IMR-90 (cell line): Measurements from ENCODE around the gene RASGEF1C. TPM values are rescaled to one million over a fixed set of nuclear protein-coding genes. Genes with fewer than 3 reads are reported as not detected.

Source experiments
- ATAC-seq: fragments of 200-7000 bp; cut with Tn5 transposase; 2 replicates; pipeline ENCODE4 v1.9.1; 2020; ENCODE audit warnings: low read depth, mild to moderate bottlenecking, moderate library complexity
- BruUV-seq: library from RNA; stranded (reverse); fragments of 400-500 nt; replicated peaks from 2 replicates; lab custom pipeline; 2021; lab: Mats Ljungman, UMichigan
- CTCF ChIA-PET: fragments of 300-600 bp; formaldehyde crosslinking; extraction: SDS; loops from one replicate; lab custom pipeline; 2021; ENCODE audit warnings: antibody characterized with exemption; lab: Yijun Ruan, JAX
- POLR2A ChIA-PET: fragments of 300-600 bp; sonication (Branson Sonifier 250); formaldehyde crosslinking; loops from one replicate; lab custom pipeline; 2022; ENCODE audit warnings: antibody characterized with exemption; ENCODE audit not compliant: unreplicated experiment; lab: Charles Lee
- DNase-seq: peaks from one replicate; pipeline ENCODE4 v3.0.0; 2013
- H2AFZ ChIP-seq: replicated peaks from 2 replicates; pipeline ENCODE3; 2013; ENCODE audit warnings: low read length, mild to moderate bottlenecking; ENCODE audit not compliant: poor library complexity
- H2AK5ac ChIP-seq: 2 replicates; pipeline ENCODE4 v1.6.1; 2013; ENCODE audit warnings: low read depth, low read length, inconsistent platforms
- H2AK9ac ChIP-seq: replicated peaks from 2 replicates; pipeline ENCODE3; 2013; ENCODE audit warnings: mild to moderate bottlenecking, low read depth, low read length, moderate library complexity; ENCODE audit not compliant: poor library complexity
- H2BK120ac ChIP-seq: 2 replicates; pipeline ENCODE4 v1.6.1; 2013; ENCODE audit warnings: low read depth, low read length, inconsistent platforms
- H2BK15ac ChIP-seq: 3 replicates; pipeline ENCODE4 v1.6.1; 2013; ENCODE audit warnings: low read depth, low read length, inconsistent platforms
- H2BK20ac ChIP-seq: 2 replicates; pipeline ENCODE4 v1.6.1; 2013; ENCODE audit warnings: low read depth, mild to moderate bottlenecking, inconsistent platforms, low read length, moderate library complexity
- H2BK5ac ChIP-seq: 2 replicates; pipeline ENCODE4 v1.6.1; 2013; ENCODE audit warnings: mild to moderate bottlenecking, low read depth, low read length, inconsistent platforms; ENCODE audit not compliant: poor library complexity, severe bottlenecking
- H3K14ac ChIP-seq: replicated peaks from 2 replicates; pipeline ENCODE4 v1.6.1; 2013; ENCODE audit warnings: low read depth, low read length, inconsistent platforms
- H3K18ac ChIP-seq: 2 replicates; pipeline ENCODE4 v1.6.1; 2013; ENCODE audit warnings: low read depth, low read length, control low read depth
- H3K23ac ChIP-seq: 2 replicates; pipeline ENCODE4 v1.6.1; 2013; ENCODE audit warnings: low read depth, low read length, inconsistent platforms
- H3K27ac ChIP-seq: 2 replicates; pipeline ENCODE4 v1.5.1; 2013; ENCODE audit warnings: mild to moderate bottlenecking, control low read depth, low read length; ENCODE audit not compliant: insufficient read depth
- H3K27me3 ChIP-seq: 2 replicates; pipeline ENCODE4 v1.6.1; 2013; ENCODE audit warnings: low read length; ENCODE audit not compliant: control insufficient read depth, insufficient read depth
- H3K36me3 ChIP-seq: 2 replicates; pipeline ENCODE4 v1.6.1; 2013; ENCODE audit warnings: low read length, mixed read lengths; ENCODE audit not compliant: control insufficient read depth, insufficient read depth
- H3K4ac ChIP-seq: 2 replicates; pipeline ENCODE4 v1.6.1; 2013; ENCODE audit warnings: low read depth, low read length, inconsistent platforms
- H3K4me1 ChIP-seq: 2 replicates; pipeline ENCODE4 v1.6.1; 2013; ENCODE audit warnings: low read length, mixed read lengths; ENCODE audit not compliant: control insufficient read depth, insufficient read depth
- H3K4me2 ChIP-seq: 2 replicates; pipeline ENCODE4 v1.6.1; 2013; ENCODE audit warnings: low read depth, mild to moderate bottlenecking, control low read depth, low read length, moderate library complexity
- H3K4me3 ChIP-seq: 2 replicates; pipeline ENCODE4 v1.5.1; 2013; ENCODE audit warnings: low read depth, mild to moderate bottlenecking, control low read depth, low read length, moderate library complexity; ENCODE audit not compliant: insufficient read depth
- H3K56ac ChIP-seq: 2 replicates; pipeline ENCODE4 v1.6.1; 2013; ENCODE audit warnings: low read length, inconsistent platforms; ENCODE audit not compliant: insufficient read depth; ENCODE audit errors: extremely low read depth
- H3K79me1 ChIP-seq, 2 experiments: 2 replicates each; pipeline ENCODE4 v1.6.1; 2013; ENCODE audit warnings: low read length in 2 of 2, inconsistent platforms in 1 of 2, low read depth in 1 of 2
- H3K9ac ChIP-seq: 2 replicates; pipeline ENCODE4 v1.6.1; 2013; ENCODE audit warnings: low read depth, low read length, control low read depth
- H3K9me1 ChIP-seq: 2 replicates; pipeline ENCODE4 v1.6.1; 2013; ENCODE audit warnings: low read length, inconsistent platforms; ENCODE audit not compliant: insufficient read depth
- H3K9me3 ChIP-seq: 2 replicates; pipeline ENCODE4 v1.6.1; 2013; ENCODE audit warnings: low read length; ENCODE audit not compliant: control insufficient read depth, insufficient read depth
- H4K20me1 ChIP-seq: 2 replicates; pipeline ENCODE4 v1.6.1; 2013; ENCODE audit warnings: low read length, inconsistent platforms; ENCODE audit not compliant: insufficient read depth
- H4K5ac ChIP-seq: 2 replicates; pipeline ENCODE4 v1.6.1; 2013; ENCODE audit warnings: mild to moderate bottlenecking, low read depth, low read length, control low read depth
- H4K8ac ChIP-seq, 2 experiments: 2 replicates each; pipeline ENCODE4 v1.6.1; 2013; ENCODE audit warnings: low read depth in 2 of 2, low read length in 2 of 2, control low read depth in 1 of 2, inconsistent platforms in 1 of 2
- H4K91ac ChIP-seq: 2 replicates; pipeline ENCODE4 v1.6.1; 2013; ENCODE audit warnings: low read depth, low read length, inconsistent platforms; ENCODE audit not compliant: insufficient read depth
- BHLHE40 ChIP-seq: fragments of 150-350 bp; IDR thresholded peaks from 2 replicates; pipeline ENCODE4 v1.6.1; 2016; ENCODE audit warnings: mild to moderate bottlenecking, low read depth, low read length
- CHD1 ChIP-seq: IDR thresholded peaks from 2 replicates; pipeline ENCODE4 v1.6.1; 2012; ENCODE audit warnings: low read depth, low read length, improper control_type of control experiment
- CTCF ChIP-seq: conservative IDR thresholded peaks from 2 replicates; pipeline ENCODE4 v1.5.1; 2012; ENCODE audit warnings: mild to moderate bottlenecking, low read depth, low read length, improper control_type of control experiment
- ELK1 ChIP-seq: fragments of 150-350 bp; IDR thresholded peaks from 2 replicates; pipeline ENCODE4 v1.6.1; 2016; ENCODE audit warnings: low read depth, mild to moderate bottlenecking, low read length, moderate library complexity, borderline replicate concordance
- FOS ChIP-seq: fragments of 150-350 bp; IDR thresholded peaks from 2 replicates; pipeline ENCODE4 v1.6.1; 2016; ENCODE audit warnings: low read depth, low read length
- MAZ ChIP-seq: IDR thresholded peaks from 2 replicates; pipeline ENCODE4 v1.6.1; 2012; ENCODE audit warnings: low read depth, mild to moderate bottlenecking, low read length, improper control_type of control experiment, moderate library complexity, borderline replicate concordance
- MXI1 ChIP-seq: IDR thresholded peaks from 2 replicates; pipeline ENCODE4 v1.6.1; 2012; ENCODE audit warnings: low read depth, mild to moderate bottlenecking, low read length, moderate library complexity, borderline replicate concordance
- NFE2L2 ChIP-seq: fragments of 150-350 bp; IDR thresholded peaks from 2 replicates; pipeline ENCODE4 v1.6.1; 2016; ENCODE audit warnings: low read depth, mild to moderate bottlenecking, low read length
- POLR2A ChIP-seq: IDR thresholded peaks from 2 replicates; pipeline ENCODE4 v1.6.1; 2012; ENCODE audit warnings: mild to moderate bottlenecking, low read depth, low read length
- RAD21 ChIP-seq: IDR thresholded peaks from 2 replicates; pipeline ENCODE4 v1.6.1; 2012; ENCODE audit warnings: low read length, improper control_type of control experiment
- SMC3 ChIP-seq: fragments of 150-350 bp; IDR thresholded peaks from 2 replicates; pipeline ENCODE4 v1.6.1; 2016; ENCODE audit warnings: low read depth, mild to moderate bottlenecking, antibody characterized with exemption, low read length, moderate library complexity
- USF2 ChIP-seq: fragments of 150-350 bp; IDR thresholded peaks from 2 replicates; pipeline ENCODE4 v1.6.1; 2017; ENCODE audit warnings: mild to moderate bottlenecking, antibody characterized with exemption, low read length, low read depth
- WGBS, 2 experiments: methylation state at CpG; one replicate each; pipeline versions ENCODE4 v1.1.5 to v1.1.7; 2013; ENCODE audit warnings: missing lambda C conversion rate in 2 of 2; ENCODE audit not compliant: insufficient read length in 1 of 2; ENCODE audit errors: extremely low coverage in 2 of 2; 5-methylcytosine and 5-hydroxymethylcytosine counted together
- dilution Hi-C: fragments of 300-500 bp; cut with HindIII; formaldehyde crosslinking; loops from one replicate; pipeline ENCODE4 v1.14.3; 2018; ENCODE audit warnings: low sequenced_read_pairs; ENCODE audit not compliant: unreplicated experiment
- in situ Hi-C: fragments of 300-500 bp; cut with MboI; formaldehyde crosslinking; loops from 3 replicates; pipeline ENCODE4 v1.14.3; 2019; ENCODE audit warnings: low sequenced_read_pairs, inconsistent platforms, mixed read lengths
- intact Hi-C: fragments of 100-400 bp; cut with micrococcal nuclease; formaldehyde crosslinking; loops from 2 replicates; pipeline ENCODE4 v1.10.0; 2022
- polyA plus RNA-seq, 3 experiments: library from polyadenylated mRNA; depleted of rRNA; stranded (reverse); fragments of >200 nt; gene quantifications; 2 replicates each; pipeline ENCODE4 v1.2.3, GENCODE V29; 2012; ENCODE audit warnings: low replicate concordance in 1 of 3
- total RNA-seq: library from RNA; depleted of rRNA; stranded (reverse); fragments of >200 nt; gene quantifications from 2 replicates; pipeline ENCODE4 v1.2.3, GENCODE V29; 2012

Gene RASGEF1C
- total and polyA plus RNA-seq, 2 of the 4 experiments (the other 2 are of a cell fraction) = not detected

GRCh38 chr5:180168758-180169157, 40.3 kb downstream of the RASGEF1C start:
- dilution Hi-C loops = no loop called here
- ChIA-PET POLR2A (no interaction called here), CTCF (no interaction called here)
- BruUV-seq = no TSS peak
- Histone ChIP-seq H2AK9ac (no peak overlapping the region), H3K36me3 (no peaks in the 10 kb centered on the region), H3K9ac (no peak overlapping the region), H2AK5ac (no peak overlapping the region), H2BK15ac (no peak overlapping the region), H4K20me1 (no peaks in the 10 kb centered on the region), H3K23ac (no peak overlapping the region), H3K27ac (no peak overlapping the region), H3K14ac (no peak overlapping the region), H3K18ac (no peak overlapping the region; the same call in 1 of the 2 replicates), H3K4me2 (no peak overlapping the region), H3K9me1 (no peaks in the 10 kb centered on the region), H4K8ac (no peak overlapping the region), H3K79me1 (no peaks in the 10 kb centered on the region), H4K5ac (no peak overlapping the region; the same call in 1 of the 2 replicates), H3K27me3 (no peaks in the 10 kb centered on the region), H2AFZ (no peak overlapping the region), H2BK20ac (no peak overlapping the region), H3K4me3 (no peak overlapping the region), H3K4ac (no peak overlapping the region), H3K56ac (no peak overlapping the region), H2BK120ac (no peak overlapping the region), H4K91ac (no peak overlapping the region), H2BK5ac (no peak overlapping the region), H3K4me1 (peaks cover 8% of the 10 kb centered on the region; the same call in 1 of the 2 replicates), H3K9me3 (no peaks in the 10 kb centered on the region)
- in situ Hi-C loops = no loop called here
- no CpG with 5 or more reads among the region's 6 CpGs for WGBS, 2 experiments
- no peak for ATAC-seq
- DNase-seq = no peak
- TF ChIP-seq NFE2L2 (no peak), CTCF (no peak), SMC3 (no peak), POLR2A (no peak), RAD21 (no peak), ELK1 (no peak), FOS (no peak), USF2 (no peak), MAZ (no peak), CHD1 (no peak), MXI1 (no peak), BHLHE40 (no peak)
- intact Hi-C loops = no loop called here
